Measurements from ENCODE around the gene ALDOC. TPM values are rescaled to one million over a fixed set of nuclear protein-coding genes. Genes with fewer than 3 reads are reported as not detected.

Gene ALDOC
- total RNA-seq, 1 experiment from 2014 or later = 53.2 TPM

- H3T11ph ChIP-seq (ENCODE audit: low read length) = no peak overlapping the region
- Mint-ChIP-seq H3K27ac (peak overlapping the region in 1 of 3 experiments; percentile 42; a peak in 2 of 7 replicates), H3K4me1 (peaks cover 27 to 46% of the 10 kb centered on the region in 2 experiments), H3K27me3 (ENCODE audit: low read depth) (no peaks in the 10 kb centered on the region), H3K4me3 (no peak overlapping the region), H3K36me3 (ENCODE audit: insufficient read depth in 1 of 3, low read depth in 3 of 3) (peaks cover 2 to 6% (median 3%) of the 10 kb centered on the region in 3 experiments; a peak in 4 of 7 replicates), H3K9me3 (no peaks in the 10 kb centered on the region)
- H3K4ac ChIP-seq (ENCODE audit: low read depth, low read length) = no peak overlapping the region
- H2AFZ ChIP-seq (ENCODE audit: low read length) = no peak overlapping the region
- H3K79me1 ChIP-seq (ENCODE audit: insufficient read depth, low read depth, low read length, poor library complexity, severe bottlenecking) = no peaks in the 10 kb centered on the region
- no peak for DNase-seq
- H3K18ac ChIP-seq (ENCODE audit: insufficient read length, low read depth, low read length) = no peak overlapping the region
- H3K56ac ChIP-seq (ENCODE audit: insufficient read length, low read depth, low read length) = no peak overlapping the region
- H3K27me3 ChIP-seq (ENCODE audit: insufficient read depth, low read length) = no peaks in the 10 kb centered on the region
- H3K23ac ChIP-seq (ENCODE audit: insufficient read length, low read depth, low read length) = no peak overlapping the region
- H2BK15ac ChIP-seq (ENCODE audit: low read depth, low read length) = no peak overlapping the region
- no peak for TF ChIP-seq CTCF (conservative IDR thresholded peaks at IDR 0.05)
- no peak overlapping the region for H2BK20ac ChIP-seq (ENCODE audit: low read depth, low read length, poor library complexity, severe bottlenecking)
- H2AK5ac ChIP-seq (ENCODE audit: insufficient read length, low read length) = no peak overlapping the region
- H4K8ac ChIP-seq (replicated peaks; ENCODE audit: insufficient read length, low read depth, low read length) = no peak overlapping the region
- H3K4me1 ChIP-seq (ENCODE audit: insufficient read depth, low read length) = peaks cover 8% of the 10 kb centered on the region; the same call in 1 of the 2 replicates
- H2BK5ac ChIP-seq (ENCODE audit: insufficient read length, low read length) = no peak overlapping the region
- H3K23me2 ChIP-seq (ENCODE audit: insufficient read length, low read depth, low read length, poor library complexity, severe bottlenecking) = no peaks in the 10 kb centered on the region
- H3K9ac ChIP-seq (ENCODE audit: extremely low read depth, insufficient read length, low read length) = no peak overlapping the region
- no peaks in the 10 kb centered on the region for H4K20me1 ChIP-seq (ENCODE audit: control insufficient read depth, insufficient read depth, insufficient read length)
- WGBS (ENCODE audit: extremely low coverage, insufficient read length, low lambda C conversion rate) = no CpG with 5 or more reads among the region's 2 CpGs
- H3K14ac ChIP-seq (ENCODE audit: insufficient read depth, low read length) = no peak overlapping the region
- no peaks in the 10 kb centered on the region for H3K9me3 ChIP-seq (ENCODE audit: control insufficient read depth, low read depth, low read length)
- H4K91ac ChIP-seq (ENCODE audit: insufficient read length, low read depth, low read length) = no peak overlapping the region
- H2BK120ac ChIP-seq (ENCODE audit: low read depth, low read length, poor library complexity, severe bottlenecking) = no peak overlapping the region
- H4K5ac ChIP-seq (ENCODE audit: insufficient read length, low read depth, low read length) = no peak overlapping the region
- H3K4me2 ChIP-seq (ENCODE audit: insufficient read depth, insufficient read length, low read length) = no peak overlapping the region
- H2BK12ac ChIP-seq (ENCODE audit: insufficient read length, low read depth, low read length) = no peak overlapping the region
- H3K79me2 ChIP-seq (ENCODE audit: insufficient read depth, low read length) = no peaks in the 10 kb centered on the region
- no peak overlapping the region for H3K27ac ChIP-seq (ENCODE audit: insufficient read length, low read depth, low read length)
Observed at GRCh38 chr17:28545141-28545503, 31.6 kb downstream of the ALDOC start.

All from H9 (cell line).